Gastroesophageal sphincter (tissue), 4 donors: ENCODE measurements around the gene PSME4. TPM values are rescaled to one million over a fixed set of nuclear protein-coding genes. Genes with fewer than 3 reads are reported as not detected.

ENCODE experiments used
- ATAC-seq: fragments of 150-250 bp; one replicate; pipeline ENCODE4 v1.9.1; 2016; ENCODE audit warnings: mild to moderate bottlenecking, moderate library complexity
- H3K27ac ChIP-seq, 4 donors: fragments of 200-600 bp; sonication (generic) in 3 of 4; 1 replicate in 3 of 4; 2 replicates in 1 of 4; pipeline ENCODE4 v1.5.1; 2016 to 2019
- H3K27me3 ChIP-seq: fragments of 200-600 bp; sonication (generic); one replicate; pipeline ENCODE4 v1.5.1; 2019
- H3K36me3 ChIP-seq, 2 donors: fragments of 200-600 bp; sonication (generic); one replicate each; pipeline ENCODE4 v1.5.1; 2019; ENCODE audit warnings: control low read depth in 1 of 2
- H3K4me1 ChIP-seq, 3 donors: fragments of 200-600 bp; sonication (generic); 1 replicate in 2 of 3; 2 replicates in 1 of 3; pipeline ENCODE4 v1.5.1; 2016 to 2019; ENCODE audit warnings: control low read depth in 2 of 3
- H3K4me3 ChIP-seq, 2 donors: fragments of 200-600 bp; sonication (generic); one replicate each; pipeline ENCODE4 v1.5.1; 2019; ENCODE audit warnings: mild to moderate bottlenecking in 1 of 2, moderate library complexity in 1 of 2
- H3K9me3 ChIP-seq, 3 donors: fragments of 200-600 bp; sonication (generic); one replicate each; pipeline ENCODE4 v1.5.1; 2017 to 2019; ENCODE audit warnings: control low read depth in 2 of 3
- EP300 ChIP-seq: sonication (generic); formaldehyde crosslinking; IDR thresholded peaks from one replicate; pipeline ENCODE4 v1.6.1; 2017; ENCODE audit warnings: antibody characterized with exemption, mild to moderate bottlenecking
- POLR2A ChIP-seq, 2 donors: fragments of 450-650 bp; IDR thresholded peaks; one replicate each; pipeline ENCODE4 v1.6.1; 2017; ENCODE audit warnings: antibody characterized with exemption in 2 of 2, mild to moderate bottlenecking in 2 of 2, moderate library complexity in 1 of 2
- POLR2AphosphoS5 ChIP-seq: sonication (generic); formaldehyde crosslinking; IDR thresholded peaks from one replicate; pipeline ENCODE4 v1.6.1; 2017; ENCODE audit warnings: antibody characterized with exemption
- WGBS, 2 donors: methylation state at CpG; one replicate each; pipeline ENCODE4 v1.1.5; 2018; ENCODE audit warnings: low coverage in 1 of 2; 5-methylcytosine and 5-hydroxymethylcytosine counted together
- total RNA-seq, 4 donors: library from RNA; depleted of rRNA; stranded (reverse); fragments of >200 nt; gene quantifications; one replicate each; pipeline ENCODE4 v1.1.0, GENCODE V29; 2016
- TF ChIP-seq, protein P1 (sequence below), 4 experiments: fragments of 200-600 bp in 2 of 4; fragments of 450-650 bp in 2 of 4; sonication (generic) in 1 of 4; IDR thresholded peaks; one replicate each; pipeline ENCODE4 v1.5.1; 2017 to 2019; ENCODE audit warnings: antibody characterized with exemption in 4 of 4, mild to moderate bottlenecking in 2 of 4, moderate library complexity in 2 of 4

Gene PSME4
- total RNA-seq, 4 donors from 2014 or later = 44.8 to 58.2 (median 49.4) TPM

DNA sequence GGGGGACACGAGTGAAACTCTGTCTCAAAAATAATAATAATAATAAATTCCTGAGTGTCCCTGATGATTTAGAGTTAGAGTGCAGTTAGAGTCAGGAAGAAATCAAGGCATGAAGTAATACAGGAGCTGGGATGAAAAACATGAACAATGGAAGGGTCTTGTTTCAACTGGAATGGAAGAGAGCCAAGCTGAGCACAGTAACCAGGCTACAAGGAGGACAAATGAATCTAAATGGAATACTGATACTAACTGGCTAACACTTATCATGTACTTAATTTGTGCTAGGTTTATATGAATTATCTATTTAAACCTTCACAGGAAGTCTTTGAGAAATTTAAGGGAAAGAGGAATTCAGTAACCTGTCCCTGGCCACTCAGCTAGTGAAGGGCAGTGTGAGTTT, 38.8 kb upstream of the PSME4 start:
- 43 to 60% methylated on average over 1 of the region's 1 CpG for WGBS, 2 donors
- Histone ChIP-seq H3K36me3 (no peaks in the 10 kb centered on the region), H3K4me1 (peaks cover 0 to 15% (median 0%) of the 10 kb centered on the region in 3 donors), H3K4me3 (no peak overlapping the region), H3K9me3 (no peaks in the 10 kb centered on the region), H3K27ac (no peak overlapping the region), H3K27me3 (no peaks in the 10 kb centered on the region)
- ATAC-seq = no peak
- TF ChIP-seq, protein P1, sequence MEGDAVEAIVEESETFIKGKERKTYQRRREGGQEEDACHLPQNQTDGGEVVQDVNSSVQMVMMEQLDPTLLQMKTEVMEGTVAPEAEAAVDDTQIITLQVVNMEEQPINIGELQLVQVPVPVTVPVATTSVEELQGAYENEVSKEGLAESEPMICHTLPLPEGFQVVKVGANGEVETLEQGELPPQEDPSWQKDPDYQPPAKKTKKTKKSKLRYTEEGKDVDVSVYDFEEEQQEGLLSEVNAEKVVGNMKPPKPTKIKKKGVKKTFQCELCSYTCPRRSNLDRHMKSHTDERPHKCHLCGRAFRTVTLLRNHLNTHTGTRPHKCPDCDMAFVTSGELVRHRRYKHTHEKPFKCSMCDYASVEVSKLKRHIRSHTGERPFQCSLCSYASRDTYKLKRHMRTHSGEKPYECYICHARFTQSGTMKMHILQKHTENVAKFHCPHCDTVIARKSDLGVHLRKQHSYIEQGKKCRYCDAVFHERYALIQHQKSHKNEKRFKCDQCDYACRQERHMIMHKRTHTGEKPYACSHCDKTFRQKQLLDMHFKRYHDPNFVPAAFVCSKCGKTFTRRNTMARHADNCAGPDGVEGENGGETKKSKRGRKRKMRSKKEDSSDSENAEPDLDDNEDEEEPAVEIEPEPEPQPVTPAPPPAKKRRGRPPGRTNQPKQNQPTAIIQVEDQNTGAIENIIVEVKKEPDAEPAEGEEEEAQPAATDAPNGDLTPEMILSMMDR (IDR thresholded peaks at IDR 0.05) = no peak
- no peak for TF ChIP-seq EP300
- TF ChIP-seq POLR2AphosphoS5 = no peak
- no peak for TF ChIP-seq POLR2A (IDR thresholded peaks at IDR 0.05)

DNA sequence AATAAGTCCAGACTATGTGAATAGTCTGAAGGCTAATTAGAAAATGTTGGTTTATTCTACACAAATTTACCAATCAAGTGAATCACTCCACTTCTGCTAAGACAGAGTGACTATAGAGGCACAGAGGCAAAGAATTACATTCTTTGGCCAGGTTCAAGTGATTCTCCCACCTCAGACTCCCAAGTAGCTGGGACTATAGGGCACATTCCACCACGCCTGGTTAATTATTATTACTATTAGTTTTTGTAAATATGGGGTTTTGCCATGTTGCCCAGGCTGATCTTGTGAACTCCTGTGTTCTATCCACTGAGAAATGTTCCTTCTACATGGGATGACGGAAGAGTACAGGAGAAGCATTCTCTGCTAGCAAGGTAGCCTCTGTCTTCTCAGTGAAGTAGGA, 37.6 kb upstream of the PSME4 start:
- ATAC-seq = no peak
- Histone ChIP-seq H3K9me3 (no peaks in the 10 kb centered on the region), H3K36me3 (no peaks in the 10 kb centered on the region), H3K27ac (no peak overlapping the region), H3K4me1 (peaks cover 0 to 11% (median 0%) of the 10 kb centered on the region in 3 donors), H3K27me3 (no peaks in the 10 kb centered on the region), H3K4me3 (no peak overlapping the region)
- TF ChIP-seq POLR2AphosphoS5 (no peak), POLR2A (IDR thresholded peaks at IDR 0.05) (peak in 1 of 2 donors; percentile 6)
- WGBS, 2 donors = 81 to 100% methylated on average over 1 to 2 of the region's 2 CpGs

DNA sequence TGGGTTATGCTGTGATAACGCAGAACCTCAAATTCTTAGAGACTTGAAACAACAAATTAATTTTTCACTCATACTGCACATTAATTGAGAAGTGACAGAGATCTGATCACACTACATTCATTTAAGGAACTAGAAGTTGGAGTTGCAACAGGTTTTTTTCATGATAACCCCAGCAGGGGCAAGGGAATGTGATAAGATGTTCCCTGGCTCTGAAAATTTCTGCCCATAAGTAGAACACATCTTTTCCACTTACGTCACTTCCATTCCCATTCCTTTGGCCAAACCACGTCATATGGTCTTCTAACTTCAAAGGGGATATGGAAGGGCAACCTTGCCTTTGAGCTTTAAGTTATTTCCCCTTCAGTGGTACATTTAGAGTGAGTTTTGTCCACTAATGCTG, 29.7 kb upstream of the PSME4 start:
- Histone ChIP-seq H3K9me3 (no peaks in the 10 kb centered on the region), H3K27me3 (no peaks in the 10 kb centered on the region), H3K4me3 (no peak overlapping the region), H3K27ac (no peak overlapping the region), H3K4me1 (no peaks in the 10 kb centered on the region), H3K36me3 (no peaks in the 10 kb centered on the region)
- TF ChIP-seq POLR2A (IDR thresholded peaks at IDR 0.05) (no peak), POLR2AphosphoS5 (no peak), EP300 (no peak)
- TF ChIP-seq, protein P1 (IDR thresholded peaks at IDR 0.05) = no peak
- 85 to 86% methylated on average over 3 of the region's 3 CpGs for WGBS, 2 donors
- no peak for ATAC-seq

DNA sequence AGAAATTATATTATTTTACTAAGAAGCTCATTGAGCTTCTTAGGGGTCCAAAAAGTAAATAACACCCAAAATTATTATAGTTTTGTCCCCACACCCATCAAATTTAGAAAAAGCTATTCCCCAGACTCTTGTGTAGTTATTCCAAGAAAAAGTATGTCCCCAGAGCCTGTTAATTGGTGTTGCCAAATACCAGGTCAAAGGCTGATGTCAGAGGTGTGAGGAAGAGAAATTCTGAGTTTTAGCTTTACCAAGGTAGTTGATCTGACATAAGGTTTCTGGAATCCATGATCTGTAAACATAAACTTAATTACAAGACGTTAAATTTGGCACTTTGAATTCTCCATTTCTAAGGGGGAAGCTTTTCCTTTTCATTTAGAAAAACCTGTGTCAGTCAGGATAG, 29.3 kb upstream of the PSME4 start:
- Histone ChIP-seq H3K27ac (no peak overlapping the region), H3K27me3 (no peaks in the 10 kb centered on the region), H3K36me3 (no peaks in the 10 kb centered on the region), H3K9me3 (no peaks in the 10 kb centered on the region), H3K4me1 (no peaks in the 10 kb centered on the region), H3K4me3 (no peak overlapping the region)
- TF ChIP-seq POLR2A (IDR thresholded peaks at IDR 0.05) (no peak), EP300 (no peak), POLR2AphosphoS5 (no peak)
- TF ChIP-seq, protein P1 (IDR thresholded peaks at IDR 0.05) = no peak
- ATAC-seq = no peak
- 17 to 50% methylated on average over 1 of the region's 1 CpG for WGBS, 2 donors

DNA sequence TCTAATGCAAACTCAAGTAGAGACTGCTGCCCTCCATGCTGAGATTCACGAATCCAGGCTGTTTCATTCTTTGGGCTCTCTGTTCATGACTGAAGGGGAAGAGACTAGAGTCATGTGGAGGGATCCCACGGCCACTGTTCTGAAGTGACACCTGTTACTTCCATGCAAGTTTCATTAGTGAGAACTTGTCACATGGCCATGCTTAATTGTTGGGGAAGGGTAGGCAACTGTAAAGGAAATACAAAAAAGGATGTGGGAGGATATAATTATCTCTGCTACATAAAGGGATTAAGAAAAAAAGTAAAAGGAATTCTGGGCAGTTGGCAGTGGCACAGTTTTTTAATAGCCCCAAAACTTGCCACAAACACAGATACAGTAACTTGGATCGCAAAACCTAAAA, 28.0 kb upstream of the PSME4 start:
- 75 to 78% methylated on average over 3 of the region's 3 CpGs for WGBS, 2 donors

More for the DNA sequence above, 28.0 kb upstream of the PSME4 start:
- no peaks in the 10 kb centered on the region for H3K9me3 ChIP-seq
- H3K36me3 ChIP-seq = no peaks in the 10 kb centered on the region
- no peak for ATAC-seq
- no peak overlapping the region for H3K4me3 ChIP-seq
- no peaks in the 10 kb centered on the region for H3K27me3 ChIP-seq
- TF ChIP-seq EP300 = no peak
- TF ChIP-seq, protein P1 (IDR thresholded peaks at IDR 0.05) = no peak
- TF ChIP-seq POLR2A (IDR thresholded peaks at IDR 0.05) = no peak
- no peak for TF ChIP-seq POLR2AphosphoS5
- no peaks in the 10 kb centered on the region for H3K4me1 ChIP-seq
- H3K27ac ChIP-seq = no peak overlapping the region
